ENCODE measurements around the gene ZBTB21. TPM values are rescaled to one million over a fixed set of nuclear protein-coding genes. Genes with fewer than 3 reads are reported as not detected.

The ZBTB21 gene
- total and polyA plus RNA-seq, 2 of the 4 experiments (the other 2 are of a cell fraction): 6.8 to 12.0 TPM

DNA sequence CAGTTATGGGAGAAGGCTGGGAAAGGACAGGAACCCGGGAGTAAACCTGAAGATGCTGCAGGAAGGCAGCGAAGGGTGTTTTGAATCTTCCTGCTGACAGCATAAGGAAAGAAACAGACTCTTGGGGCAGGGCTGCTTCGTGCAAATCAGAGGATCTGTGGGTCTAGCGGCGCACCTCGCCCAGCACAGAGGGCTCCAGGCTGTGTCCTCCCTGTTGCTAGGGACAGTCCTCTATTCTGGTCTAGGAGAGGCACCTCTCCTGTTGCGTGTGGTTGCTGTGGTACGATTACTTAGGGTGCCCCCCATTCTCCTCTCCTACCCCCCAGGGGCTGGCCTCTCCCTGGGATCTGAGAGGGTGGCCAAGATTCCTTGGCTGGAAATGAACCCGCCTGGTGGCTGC is 67.7 kb downstream of the ZBTB21 start:
- Histone ChIP-seq H3K27me3 (ENCODE audit: control insufficient read depth, insufficient read depth, low read length) (no peaks in the 10 kb centered on the region), H3K4ac (ENCODE audit: low read depth, low read length) (no peak overlapping the region), H4K8ac (ENCODE audit: low read depth in 2 of 2, low read length in 2 of 2) (no peak overlapping the region), H3K23ac (ENCODE audit: low read depth, low read length) (no peak overlapping the region), H3K27ac (ENCODE audit: insufficient read depth, low read length) (no peak overlapping the region), H2BK120ac (ENCODE audit: low read depth, low read length) (no peak overlapping the region), H3K4me1 (ENCODE audit: control insufficient read depth, insufficient read depth, low read length) (no peaks in the 10 kb centered on the region), H4K91ac (ENCODE audit: insufficient read depth, low read depth, low read length) (no peak overlapping the region), H3K4me3 (ENCODE audit: insufficient read depth, low read depth, low read length) (no peak overlapping the region), H4K5ac (ENCODE audit: low read depth, low read length) (no peak overlapping the region), H3K9me1 (ENCODE audit: insufficient read depth, low read length) (peaks cover 16% of the 10 kb centered on the region; the same call in 1 of the 2 replicates), H2AK9ac (replicated peaks; ENCODE audit: low read depth, low read length, poor library complexity) (no peak overlapping the region), H2BK20ac (ENCODE audit: low read depth, low read length) (no peak overlapping the region), H2BK5ac (ENCODE audit: low read depth, low read length, poor library complexity, severe bottlenecking) (no peak overlapping the region), H2AK5ac (ENCODE audit: low read depth, low read length) (no peak overlapping the region), H3K56ac (ENCODE audit: extremely low read depth, insufficient read depth, low read length) (no peak overlapping the region), H3K9ac (ENCODE audit: low read depth, low read length) (no peak overlapping the region), H3K9me3 (ENCODE audit: control insufficient read depth, insufficient read depth, low read length) (no peaks in the 10 kb centered on the region), H3K18ac (ENCODE audit: low read depth, low read length) (no peak overlapping the region), H3K36me3 (ENCODE audit: control insufficient read depth, insufficient read depth, low read length) (peaks cover 8% of the 10 kb centered on the region), H2BK15ac (ENCODE audit: low read depth, low read length) (no peak overlapping the region), H3K79me1 (ENCODE audit: low read depth in 1 of 2, low read length in 2 of 2) (peaks cover 49 to 56% of the 10 kb centered on the region in 2 experiments), H3K14ac (replicated peaks; ENCODE audit: low read depth, low read length) (no peak overlapping the region), H4K20me1 (ENCODE audit: insufficient read depth, low read length) (peaks cover 27% of the 10 kb centered on the region), H3K4me2 (ENCODE audit: low read depth, low read length) (no peak overlapping the region), H2AFZ (replicated peaks; ENCODE audit: low read length, poor library complexity) (no peak overlapping the region)
- CTCF ChIA-PET: interaction anchor here (0.9 kb wide), 1 partner anchor 26 kb away, joined by 5 read pairs; no protein-coding TSS in a partner anchor
- no CpG with 5 or more reads among the region's 9 CpGs for WGBS, 2 experiments (ENCODE audit: extremely low coverage in 2 of 2, insufficient read length in 1 of 2)
- dilution Hi-C loops (cut with HindIII; ENCODE audit: low sequenced_read_pairs, unreplicated experiment): no loop called here
- TF ChIP-seq RAD21 (IDR thresholded peaks at IDR 0.05; ENCODE audit: low read length) (no peak), NFE2L2 (IDR thresholded peaks at IDR 0.05; ENCODE audit: low read depth, low read length) (no peak)
- TF ChIP-seq, protein P1, sequence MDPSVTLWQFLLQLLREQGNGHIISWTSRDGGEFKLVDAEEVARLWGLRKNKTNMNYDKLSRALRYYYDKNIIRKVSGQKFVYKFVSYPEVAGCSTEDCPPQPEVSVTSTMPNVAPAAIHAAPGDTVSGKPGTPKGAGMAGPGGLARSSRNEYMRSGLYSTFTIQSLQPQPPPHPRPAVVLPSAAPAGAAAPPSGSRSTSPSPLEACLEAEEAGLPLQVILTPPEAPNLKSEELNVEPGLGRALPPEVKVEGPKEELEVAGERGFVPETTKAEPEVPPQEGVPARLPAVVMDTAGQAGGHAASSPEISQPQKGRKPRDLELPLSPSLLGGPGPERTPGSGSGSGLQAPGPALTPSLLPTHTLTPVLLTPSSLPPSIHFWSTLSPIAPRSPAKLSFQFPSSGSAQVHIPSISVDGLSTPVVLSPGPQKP (IDR thresholded peaks at IDR 0.05; ENCODE audit: borderline replicate concordance, low read depth, low read length): no peak
- BruUV-seq (replicated peaks): no TSS peak
- intact Hi-C loops (cut with micrococcal nuclease): no loop called here
- POLR2A ChIA-PET (ENCODE audit: unreplicated experiment): no interaction called here
- ATAC-seq (ENCODE audit: low read depth) (no peak), DNase-seq (no peak)
- in situ Hi-C loops (cut with MboI; ENCODE audit: low sequenced_read_pairs): no loop called here
